GM18951 (cell line): ENCODE data around the gene TASOR2.

Experiments used
- POLR2A ChIP-seq: IDR thresholded peaks from 4 replicates; pipeline ENCODE4 v1.6.1; 2011; ENCODE audit warnings: mild to moderate bottlenecking; ENCODE audit not compliant: insufficient read length, insufficient read depth; ENCODE audit errors: extremely low read depth
- in situ Hi-C: fragments of 300-500 bp; cut with MboI; formaldehyde crosslinking; loops from one replicate; pipeline ENCODE4 v1.12.0; 2022; ENCODE audit warnings: low sequenced_read_pairs, mixed read lengths, inconsistent platforms; ENCODE audit not compliant: unreplicated experiment

TASOR2 gene

GRCh38 chr10:5648494-5649457 is 35.9 kb upstream of the TASOR2 start:
- TF ChIP-seq POLR2A = no peak
- in situ Hi-C loops = no loop called here

GRCh38 chr10:5649746-5650145 is 34.9 kb upstream of the TASOR2 start:
- in situ Hi-C loops = no loop called here

GRCh38 chr10:5650664-5651387 is 33.8 kb upstream of the TASOR2 start:
- no peak for TF ChIP-seq POLR2A
- in situ Hi-C loops = no loop called here

More at GRCh38 chr10:5649746-5650145, 34.9 kb upstream of the TASOR2 start:
- TF ChIP-seq POLR2A = no peak

GRCh38 chr10:5651388-5651764 is 33.3 kb upstream of the TASOR2 start:
- TF ChIP-seq POLR2A = no peak
- in situ Hi-C loops = no loop called here

GRCh38 chr10:5652746-5653145 is 31.9 kb upstream of the TASOR2 start:
- TF ChIP-seq POLR2A = no peak
- in situ Hi-C loops = no loop called here

GRCh38 chr10:5654218-5654755 is 30.4 kb upstream of the TASOR2 start:
- TF ChIP-seq POLR2A = no peak
- in situ Hi-C loops = no loop called here

GRCh38 chr10:5655121-5655520 is 29.5 kb upstream of the TASOR2 start:
- no peak for TF ChIP-seq POLR2A
- in situ Hi-C loops = no loop called here

- no peak for TF ChIP-seq POLR2A
- in situ Hi-C loops = no loop called here
Measured at GRCh38 chr10:5656737-5657579, 27.7 kb upstream of the TASOR2 start.

- no peak for TF ChIP-seq POLR2A
- in situ Hi-C loops = no loop called here
Measured at GRCh38 chr10:5658871-5659618, 25.6 kb upstream of the TASOR2 start.

GRCh38 chr10:5659702-5660528 is 24.7 kb upstream of the TASOR2 start:
- in situ Hi-C loops = no loop called here
- TF ChIP-seq POLR2A = no peak

GRCh38 chr10:5661043-5661442 is 23.6 kb upstream of the TASOR2 start:
- no peak for TF ChIP-seq POLR2A
- in situ Hi-C loops = no loop called here
